Measurements from ENCODE around the gene RAI1. TPM values are rescaled to one million over a fixed set of nuclear protein-coding genes. Genes with fewer than 3 reads are reported as not detected.

RAI1 gene
- total RNA-seq, 1 donor from 2014 or later, result 28.8 TPM

DNA sequence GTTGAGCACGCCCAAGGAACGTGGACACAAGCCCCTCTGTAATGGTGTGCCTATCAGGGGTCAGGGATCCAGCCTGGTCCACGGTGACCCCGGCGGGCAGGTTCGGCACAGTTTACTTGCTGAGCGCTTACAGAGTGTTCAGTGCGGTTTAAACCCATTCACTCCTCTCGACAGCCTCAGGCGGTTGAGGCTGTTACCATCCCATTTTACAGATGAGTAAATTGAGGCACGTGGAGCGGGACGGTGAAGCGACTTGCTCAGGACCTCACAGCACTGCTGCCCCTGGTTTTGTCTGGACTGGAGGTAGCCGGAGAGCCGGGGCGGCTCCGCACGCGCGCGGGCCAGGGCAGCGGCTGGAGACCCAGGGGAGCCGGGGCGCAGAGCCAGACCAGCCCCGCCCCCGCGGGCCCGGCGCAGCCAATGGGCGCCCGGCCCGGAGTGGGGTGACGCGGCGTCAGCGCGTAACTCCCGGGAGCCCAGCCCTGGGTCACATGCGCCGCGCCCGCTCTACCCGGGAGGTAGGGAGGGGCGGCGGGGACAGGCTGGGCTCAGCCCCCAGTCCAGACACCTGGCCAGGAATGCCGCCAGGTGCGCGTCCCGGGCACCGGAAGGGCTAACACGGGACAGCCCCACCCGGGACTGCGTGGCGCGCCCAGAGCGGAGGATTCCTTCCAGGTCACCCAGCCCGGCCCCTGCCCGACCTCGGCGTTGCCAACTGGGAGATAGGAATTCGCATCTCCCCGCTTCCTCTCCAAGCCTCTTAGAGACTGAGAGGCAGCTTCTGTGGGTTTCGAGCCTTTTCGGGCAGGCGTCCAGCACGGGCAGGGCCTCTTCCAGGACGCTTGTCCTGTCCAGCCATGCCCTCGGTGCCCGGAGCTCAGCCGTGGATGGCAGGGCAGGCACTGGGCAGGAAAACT lies 158.8 kb downstream of the RAI1 start:
- intact Hi-C loops (cut with DNase I), result loop anchor here (2.0 kb wide), 1 partner anchor 25 kb away; no protein-coding TSS in a partner anchor
- DNase-seq (ENCODE audit: low spot score), result peak; percentile 94

DNA sequence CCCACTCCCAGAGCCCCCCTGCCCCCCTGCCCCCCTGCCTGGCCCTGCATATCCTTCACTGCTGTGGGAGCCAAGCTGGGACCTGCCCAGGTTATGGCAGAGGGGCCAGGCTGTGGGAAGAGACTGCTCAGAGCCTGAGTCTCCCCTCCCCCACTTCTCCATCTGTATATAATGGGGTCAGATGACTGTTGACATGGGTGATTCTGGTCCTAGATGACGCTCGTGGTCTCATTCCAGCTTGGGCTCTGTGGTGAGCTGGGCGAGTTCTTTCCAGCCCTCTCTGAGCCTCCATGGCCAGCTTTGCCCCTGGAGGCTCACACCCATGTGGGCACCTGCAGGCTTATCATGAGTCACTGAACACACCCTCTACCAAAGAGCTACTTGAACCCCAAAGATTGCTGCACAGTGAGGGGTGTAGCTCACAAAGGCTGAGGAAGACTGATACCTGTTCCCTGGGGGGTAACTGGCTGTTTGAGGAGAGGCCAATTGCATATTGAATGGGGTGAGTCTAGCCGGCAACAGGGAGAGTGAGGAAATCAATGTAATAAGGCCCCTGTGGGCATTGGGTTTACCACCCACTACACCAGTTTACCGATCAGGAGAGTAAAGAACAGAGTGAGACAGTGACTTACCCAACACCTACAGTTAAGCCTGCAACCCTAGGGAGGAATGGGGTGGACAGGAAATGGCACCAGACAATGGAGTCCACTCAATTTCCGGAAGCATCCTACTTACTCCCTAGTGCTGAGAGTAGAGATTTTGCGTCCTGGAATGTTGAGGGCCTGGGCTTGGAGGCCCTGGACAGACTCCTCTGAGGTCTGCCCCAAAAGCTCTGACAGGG lies 159.7 kb downstream of the RAI1 start:
- no peak for DNase-seq (ENCODE audit: low spot score)
- intact Hi-C loops (cut with DNase I), result loop anchor here (1.0 to 2.0 kb wide), 2 partner anchors 8 to 26 kb away; no protein-coding TSS in a partner anchor

DNA sequence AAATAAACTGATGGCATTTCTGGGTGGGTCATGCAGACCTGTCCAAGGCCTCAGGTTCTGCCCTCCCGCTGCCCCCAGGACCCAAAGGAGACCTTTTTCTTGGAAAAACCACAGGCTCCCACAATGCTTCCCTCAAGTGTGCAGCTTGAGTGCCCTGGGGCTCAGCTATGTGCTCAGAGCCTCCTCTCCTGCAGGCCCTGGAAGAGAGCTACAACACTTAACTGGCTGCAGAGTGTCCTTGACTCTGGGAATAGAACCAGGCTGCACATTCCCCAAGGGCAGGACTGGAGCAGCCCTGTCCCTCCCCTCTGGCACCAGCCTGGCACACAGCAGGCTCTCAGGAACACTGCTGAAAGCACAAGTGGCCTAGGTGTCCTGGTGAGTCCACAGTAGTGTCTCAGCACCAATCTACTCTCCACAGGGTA lies 160.4 kb downstream of the RAI1 start:
- no peak for DNase-seq (ENCODE audit: low spot score)
- intact Hi-C loops (cut with DNase I), result loop anchor here (1.0 to 2.0 kb wide), 2 partner anchors 8 to 27 kb away; no protein-coding TSS in a partner anchor

DNA sequence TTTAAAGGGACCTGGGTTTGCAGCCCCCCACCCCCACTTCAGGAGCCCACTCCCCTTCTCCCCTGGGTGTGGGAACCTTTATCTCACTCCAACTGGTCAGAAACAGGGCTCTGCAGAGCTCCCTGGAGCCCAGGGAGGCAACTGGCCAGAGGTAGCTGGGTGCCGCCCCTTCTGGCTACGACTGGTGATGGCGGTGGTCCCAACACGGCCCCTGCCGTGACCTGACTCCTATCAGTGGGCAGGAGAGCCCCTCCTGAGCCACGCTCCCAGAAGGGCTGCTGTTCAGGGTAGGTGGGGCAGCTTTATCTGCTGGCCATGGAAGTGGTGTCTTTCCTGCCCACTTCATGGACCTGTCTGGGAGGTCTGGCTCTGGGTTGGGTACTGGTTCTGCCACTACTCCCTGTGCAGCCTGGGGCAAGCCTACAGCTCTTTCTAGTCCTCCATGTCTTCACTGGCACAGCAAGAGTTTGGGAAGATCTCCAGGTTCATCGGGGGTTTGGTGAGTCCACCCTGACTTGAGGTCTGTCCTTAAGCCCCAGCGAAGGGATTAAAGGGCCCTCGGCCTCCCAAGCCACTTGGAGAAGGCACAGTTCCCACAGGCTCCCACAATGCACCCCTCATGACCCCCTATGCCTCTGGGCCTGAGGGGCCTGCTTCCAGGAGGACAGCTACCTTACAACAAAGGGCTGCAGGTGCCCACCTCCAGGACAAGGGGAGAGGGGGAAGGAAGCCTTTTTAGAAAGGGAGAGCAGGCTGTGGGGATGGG lies 161.0 kb downstream of the RAI1 start:
- DNase-seq (ENCODE audit: low spot score), result no peak
- intact Hi-C loops (cut with DNase I), result no loop called here

DNA sequence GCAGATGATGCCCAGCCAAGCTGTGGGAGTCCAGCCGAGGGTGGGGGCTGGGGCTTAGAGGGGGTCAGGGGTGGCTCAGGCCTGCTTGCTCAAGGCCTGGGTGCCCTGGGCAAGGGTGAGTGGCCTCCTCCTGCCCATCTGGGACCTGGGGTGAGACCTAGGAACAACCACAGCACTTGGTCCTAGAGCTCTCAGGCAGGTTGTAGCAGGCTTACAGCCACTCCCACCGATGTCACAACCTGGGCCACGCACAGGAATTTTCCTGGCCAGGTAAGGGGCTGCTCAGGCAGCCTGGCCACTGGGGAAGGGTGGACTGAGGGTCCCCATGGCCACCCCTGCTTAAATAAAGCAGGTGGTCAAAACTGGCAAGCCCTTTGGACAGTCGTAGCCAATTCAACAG lies 161.8 kb downstream of the RAI1 start:
- intact Hi-C loops (cut with DNase I), result no loop called here
- DNase-seq (ENCODE audit: low spot score), result no peak

DNA sequence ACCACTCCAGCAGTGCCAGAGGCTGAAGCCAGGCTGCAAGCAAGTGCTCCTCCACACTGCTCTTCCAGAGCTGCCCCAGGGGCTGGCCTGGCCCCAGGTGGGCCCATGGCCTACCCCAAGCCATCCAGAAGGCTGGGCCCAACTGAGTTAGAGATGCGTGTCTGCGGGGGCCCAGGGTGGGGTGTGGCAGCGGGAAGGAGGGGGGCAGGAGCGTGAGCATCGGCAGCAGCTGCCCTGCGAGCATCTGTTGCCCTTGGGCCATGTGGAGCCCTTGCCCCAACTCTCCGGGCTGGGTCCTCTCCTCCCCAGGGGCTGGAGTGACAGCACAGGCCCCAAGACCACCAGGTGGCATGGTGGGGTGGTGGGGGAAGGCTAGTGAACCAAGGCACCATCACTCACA lies 162.8 kb downstream of the RAI1 start:
- no peak for DNase-seq (ENCODE audit: low spot score)
- intact Hi-C loops (cut with DNase I), result no loop called here

DNA sequence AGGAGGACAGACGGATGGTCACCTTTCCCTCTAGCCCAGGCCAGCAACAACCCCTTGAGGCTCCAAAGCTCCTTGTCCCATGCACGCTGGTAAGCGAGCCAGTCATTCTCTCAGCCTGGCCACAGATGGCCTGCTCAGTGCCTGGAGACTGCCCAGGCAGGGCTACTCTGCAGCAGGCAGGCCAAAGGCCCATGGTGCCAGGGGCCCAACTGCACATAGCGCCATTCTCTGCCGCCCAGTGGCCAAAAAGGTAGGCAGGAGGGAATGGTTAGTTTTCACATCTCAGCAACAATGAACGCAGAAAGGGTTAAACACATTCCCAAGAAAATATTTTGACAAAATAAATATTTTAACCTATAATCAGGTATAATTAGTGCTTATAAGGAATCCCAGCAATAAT lies 163.2 kb downstream of the RAI1 start:
- no peak for DNase-seq (ENCODE audit: low spot score)
- intact Hi-C loops (cut with DNase I), result no loop called here

DNA sequence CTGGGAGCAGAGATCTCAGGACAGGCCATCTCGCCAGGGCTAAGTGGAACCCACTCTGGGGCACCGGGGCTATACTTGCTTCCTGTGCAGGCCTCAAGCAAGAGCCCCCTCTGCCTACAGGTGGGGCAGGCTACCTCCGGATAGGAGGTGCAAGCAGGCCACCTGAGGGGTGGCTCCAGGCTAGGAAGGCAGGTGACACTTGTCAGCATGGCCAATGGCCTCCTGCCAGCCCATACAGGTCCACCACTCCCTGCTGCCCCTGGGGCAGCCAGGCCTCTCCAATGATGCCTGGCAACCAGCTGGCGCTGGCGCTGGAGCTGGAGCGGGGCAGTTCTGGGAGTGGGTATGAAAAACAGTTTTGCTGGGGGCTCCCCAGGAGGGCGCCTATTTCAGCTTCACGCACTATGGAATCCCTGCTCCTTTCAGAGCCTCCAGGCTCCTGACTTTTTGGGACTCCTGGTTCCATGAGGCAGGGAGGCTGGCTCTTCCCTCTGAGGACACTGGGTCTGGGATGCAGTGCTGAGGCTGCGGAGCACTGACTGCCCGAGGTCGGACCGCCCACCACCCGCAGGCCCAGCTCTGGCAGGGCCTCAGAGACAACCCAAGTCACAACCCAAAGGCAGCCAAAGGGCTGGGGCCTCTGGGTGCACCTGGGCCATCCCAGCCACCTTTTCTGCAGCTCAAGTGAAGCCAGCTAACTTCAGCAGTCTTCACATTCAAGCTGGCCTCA lies 164.0 kb downstream of the RAI1 start:
- no peak for DNase-seq (ENCODE audit: low spot score)
- intact Hi-C loops (cut with DNase I), result no loop called here

DNA sequence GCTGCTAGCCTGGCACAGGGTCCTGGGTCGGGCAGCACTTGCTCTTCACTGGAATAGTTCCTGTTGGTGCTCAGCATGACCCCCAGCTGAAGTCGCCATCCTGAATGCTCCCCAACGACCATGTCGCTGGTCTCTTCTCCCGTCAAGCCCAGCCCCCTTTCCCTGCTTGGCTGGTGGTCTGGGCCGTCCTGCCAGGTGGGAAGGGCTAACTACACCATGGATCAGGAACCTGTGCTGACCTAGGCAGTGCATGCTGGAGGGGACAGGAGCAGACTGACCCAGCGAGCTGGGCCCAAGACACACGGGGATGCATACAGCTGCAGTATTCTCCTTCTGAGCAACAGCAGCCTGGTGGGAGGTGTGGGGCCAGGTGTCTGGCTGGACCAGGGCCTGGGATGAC lies 164.7 kb downstream of the RAI1 start:
- DNase-seq (ENCODE audit: low spot score), result no peak
- intact Hi-C loops (cut with DNase I), result no loop called here

DNA sequence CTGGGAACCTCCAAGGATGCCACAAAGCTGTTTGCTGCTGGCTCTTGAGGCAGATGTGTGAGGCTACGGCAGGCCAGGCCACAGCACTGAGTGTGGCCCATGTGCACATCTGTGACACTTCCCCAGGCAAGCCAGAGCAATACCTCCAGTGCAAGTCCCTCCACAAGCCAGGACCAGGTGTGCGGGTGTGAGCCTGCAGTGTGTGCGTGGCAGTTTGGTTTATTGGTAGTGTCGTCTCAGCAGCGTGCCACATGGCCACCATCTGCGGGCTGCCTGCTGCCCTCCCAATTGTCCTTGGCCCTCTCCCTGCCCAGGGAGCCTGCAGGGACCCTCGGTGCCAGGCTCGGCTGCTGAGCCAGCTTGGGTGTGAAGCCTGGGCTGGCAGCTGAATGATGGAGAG lies 165.4 kb downstream of the RAI1 start:
- no peak for DNase-seq (ENCODE audit: low spot score)
- intact Hi-C loops (cut with DNase I), result no loop called here

DNA sequence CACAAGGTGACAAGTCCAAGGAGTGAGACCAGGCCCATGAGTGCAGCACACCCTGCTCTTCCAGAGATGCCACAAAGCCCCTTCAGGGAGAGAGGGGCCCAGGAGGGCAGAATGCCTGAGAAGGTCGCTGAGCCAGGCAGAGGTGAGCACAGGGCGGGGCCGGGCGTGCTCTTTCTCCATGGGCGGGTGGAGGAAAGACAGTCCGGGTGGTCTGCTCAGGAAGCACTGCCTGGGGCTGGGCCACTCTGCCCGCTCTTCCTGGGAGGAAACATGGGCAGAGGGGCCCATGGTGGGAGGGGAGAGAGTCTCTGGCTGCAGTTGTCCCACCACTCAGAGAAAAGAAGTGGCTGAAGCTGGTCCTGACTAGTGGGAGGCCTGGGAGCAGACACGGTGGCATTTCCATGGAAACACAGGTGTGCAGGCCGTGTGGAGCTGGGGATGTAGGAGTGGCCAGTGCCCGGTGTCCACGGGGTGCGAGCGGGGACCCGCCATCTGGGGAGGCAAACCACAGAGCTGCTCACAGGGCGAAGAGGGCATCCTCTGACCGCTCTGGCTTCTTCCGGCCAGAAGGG lies 165.9 kb downstream of the RAI1 start:
- intact Hi-C loops (cut with DNase I), result no loop called here
- no peak for DNase-seq (ENCODE audit: low spot score)

DNA sequence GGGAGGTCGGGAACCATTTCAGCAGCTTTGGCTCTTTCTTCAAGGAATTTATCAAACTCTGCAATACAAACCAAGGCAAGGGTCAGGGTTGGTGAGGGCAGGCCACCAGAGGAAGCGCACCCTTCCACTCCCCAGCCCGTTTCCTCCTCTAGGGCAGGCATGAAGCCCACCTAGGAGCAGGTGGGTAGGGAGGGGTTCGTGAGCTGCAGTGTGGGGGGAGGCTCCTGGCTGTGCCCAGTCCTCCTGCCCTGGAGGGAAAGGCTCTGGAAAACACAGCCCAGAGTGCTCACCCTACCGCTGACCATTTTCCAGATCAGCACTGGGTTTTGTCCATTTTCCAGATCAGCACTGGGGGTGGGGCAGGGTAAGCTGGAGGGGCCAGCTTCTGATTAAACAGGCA lies 166.5 kb downstream of the RAI1 start:
- intact Hi-C loops (cut with DNase I), result no loop called here
- no peak for DNase-seq (ENCODE audit: low spot score)

DNA sequence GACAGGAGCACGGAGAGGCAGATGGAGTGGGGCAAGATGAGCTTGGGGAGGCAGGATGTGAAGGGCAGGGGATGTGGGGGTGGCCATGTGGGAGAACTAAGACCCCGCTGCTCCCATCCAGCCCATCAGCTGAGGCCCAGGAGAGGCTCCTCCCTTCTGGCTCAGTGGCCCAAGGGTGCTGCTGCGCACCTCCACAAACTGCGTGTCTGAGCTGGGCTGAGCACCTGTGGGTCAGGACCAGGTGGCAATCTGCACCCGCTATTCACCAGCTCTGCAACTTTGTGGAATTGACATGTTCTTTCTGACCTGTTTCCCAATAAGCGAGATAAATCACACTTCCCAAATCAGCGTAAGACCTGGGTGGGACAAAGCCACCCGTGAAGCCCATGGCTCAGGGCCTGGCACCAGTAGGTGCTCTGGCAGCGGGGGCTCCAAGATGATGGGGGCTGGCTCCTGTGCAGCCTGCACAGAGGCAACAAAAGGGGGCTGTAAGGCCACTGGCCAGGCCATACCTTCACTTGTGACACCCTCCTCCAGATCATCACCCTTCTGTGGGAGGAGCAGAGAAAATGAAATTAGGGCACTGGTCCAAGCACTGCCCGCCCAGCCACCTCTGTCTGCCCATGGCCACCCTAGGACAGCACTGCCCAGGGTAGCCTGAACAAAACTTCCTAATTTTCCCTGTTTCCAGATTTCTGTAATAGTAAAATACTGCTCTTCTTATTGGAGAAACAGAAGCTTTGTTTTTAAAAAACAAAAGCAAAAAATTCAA lies 167.2 kb downstream of the RAI1 start:
- intact Hi-C loops (cut with DNase I), result loop anchor here (1.0 kb wide), 1 partner anchor 7 kb away; no protein-coding TSS in a partner anchor
- DNase-seq (ENCODE audit: low spot score), result no peak

DNA sequence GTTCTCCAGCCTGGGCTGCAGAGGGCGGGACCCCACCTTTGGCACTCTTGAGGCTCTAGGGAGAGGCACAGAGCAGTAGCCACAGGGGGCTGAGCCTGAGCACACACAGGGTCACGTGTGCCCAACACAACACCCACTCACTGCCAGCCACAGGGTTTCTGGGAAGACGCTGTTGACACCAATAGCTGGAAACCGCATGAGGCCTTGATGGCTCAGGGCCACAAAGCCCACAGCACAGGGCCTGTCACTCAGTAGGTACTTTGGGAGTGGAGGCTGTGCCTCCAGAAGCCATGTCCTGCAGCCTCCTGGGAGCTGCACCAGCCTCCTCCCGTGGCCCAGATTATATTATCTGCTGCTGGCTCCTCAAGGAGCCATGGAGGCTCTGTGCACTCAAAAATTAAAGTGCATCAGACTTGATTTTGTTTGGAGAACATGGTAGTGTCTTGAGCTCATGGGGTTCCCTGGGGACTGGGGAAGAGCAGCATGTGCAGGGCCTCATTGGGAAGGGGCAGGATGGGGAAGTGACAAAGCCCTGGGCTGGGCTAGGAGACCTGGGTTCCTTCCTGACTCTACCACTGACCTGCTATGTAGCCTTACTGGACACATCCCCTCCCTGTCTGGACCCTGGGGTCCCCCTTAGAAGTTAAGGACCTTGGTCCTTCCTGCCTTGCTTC lies 168.0 kb downstream of the RAI1 start:
- intact Hi-C loops (cut with DNase I), result loop anchor here (1.0 kb wide), 1 partner anchor 8 kb away; no protein-coding TSS in a partner anchor
- peak; percentile 84 for DNase-seq (ENCODE audit: low spot score)

DNA sequence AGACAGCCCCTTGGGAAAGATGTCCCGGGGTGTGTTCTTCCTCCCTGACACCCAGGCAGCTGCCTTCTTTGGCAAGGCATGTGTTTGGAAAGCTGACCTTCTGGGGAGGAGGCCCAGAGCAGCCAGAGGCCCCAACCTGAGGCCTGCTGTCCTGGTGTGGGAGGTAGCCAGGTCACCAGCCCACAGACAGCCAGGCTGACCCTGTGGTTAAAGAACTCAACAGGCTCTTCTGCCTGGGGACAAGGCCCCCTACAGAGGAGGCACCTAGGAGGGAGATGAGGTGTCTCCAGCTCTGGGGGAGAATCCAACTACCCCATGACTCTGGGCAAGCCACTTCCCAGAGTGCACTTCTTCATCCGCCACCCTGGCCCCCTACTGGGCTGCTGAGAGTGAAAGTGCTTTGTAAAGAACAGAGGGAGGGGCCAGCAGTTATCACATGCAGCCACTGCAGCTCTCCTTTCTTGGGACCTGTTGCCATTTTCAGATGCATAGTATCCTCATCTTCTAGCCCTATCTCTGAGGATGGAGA lies 168.7 kb downstream of the RAI1 start:
- DNase-seq (ENCODE audit: low spot score), result no peak
- intact Hi-C loops (cut with DNase I), result loop anchor here (1.0 kb wide), 1 partner anchor 9 kb away; no protein-coding TSS in a partner anchor

DNA sequence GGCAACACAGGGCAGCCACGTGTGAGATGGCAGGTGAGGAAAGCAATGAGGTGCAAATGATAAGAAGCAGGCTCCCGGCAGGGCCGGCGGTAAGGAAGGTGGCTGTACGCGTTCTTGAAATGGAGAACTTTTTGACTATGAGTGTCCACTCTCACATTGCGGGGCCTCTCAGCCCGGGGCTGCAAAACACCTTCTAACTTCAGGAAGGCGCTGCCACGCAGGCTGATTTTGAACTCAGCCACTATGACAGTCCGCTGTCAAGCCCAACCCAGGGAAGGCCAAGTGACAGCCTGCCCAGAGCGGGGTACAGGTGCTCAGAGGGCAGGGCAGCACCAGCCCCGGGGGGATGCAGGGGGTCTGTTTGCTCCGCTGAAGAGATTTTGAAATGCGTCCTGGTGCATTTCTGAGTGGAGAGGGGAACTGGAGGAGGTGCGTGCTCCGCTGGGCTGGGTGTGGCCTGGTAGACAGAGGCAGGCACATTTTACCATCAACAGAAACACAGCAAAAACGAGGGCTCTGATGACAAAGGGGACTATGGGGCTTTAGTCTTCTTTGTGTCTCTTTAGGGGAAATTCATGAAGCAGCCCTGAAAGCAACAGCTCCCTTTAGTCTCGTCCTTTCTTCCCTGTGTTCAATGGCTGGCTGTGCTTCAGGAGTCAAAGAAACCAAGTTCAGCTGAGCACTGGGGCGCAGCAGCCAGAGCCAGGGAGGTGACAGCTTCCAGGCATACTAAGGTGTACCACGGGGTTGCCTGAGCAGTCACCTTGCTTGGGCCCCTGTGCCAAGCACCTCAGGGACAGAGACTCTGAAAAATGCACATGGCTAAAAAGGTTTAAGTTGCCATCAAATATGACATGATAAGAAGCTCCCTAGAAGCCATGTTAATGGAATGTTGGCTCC lies 170.1 kb downstream of the RAI1 start:
- no peak for DNase-seq (ENCODE audit: low spot score)
- intact Hi-C loops (cut with DNase I), result no loop called here
